Epithelial cell of proximal tubule (primary cell): ENCODE results near the gene RHNO1. TPM values are rescaled to one million over a fixed set of nuclear protein-coding genes. Genes with fewer than 3 reads are reported as not detected.

Experiments used
- DNase-seq: peaks from one replicate; pipeline ENCODE4 v3.0.0-alpha.2; 2011; ENCODE audit warnings: low read depth
- H3K4me3 ChIP-seq: 2 replicates; pipeline ENCODE4 v1.5.1; 2011; ENCODE audit warnings: low read depth, mild to moderate bottlenecking, low read length
- total RNA-seq: library from RNA; depleted of rRNA; stranded (reverse); fragments of >200 nt; gene quantifications from 2 replicates; pipeline ENCODE4 v1.2.3, GENCODE V29; 2015
- TF ChIP-seq, protein P1 (sequence below): conservative IDR thresholded peaks from 2 replicates; pipeline ENCODE4 v1.5.1; 2012; ENCODE audit warnings: low read depth, mild to moderate bottlenecking, low read length

The RHNO1 gene
- total RNA-seq, 1 donor from 2014 or later = 40.3 TPM

DNA sequence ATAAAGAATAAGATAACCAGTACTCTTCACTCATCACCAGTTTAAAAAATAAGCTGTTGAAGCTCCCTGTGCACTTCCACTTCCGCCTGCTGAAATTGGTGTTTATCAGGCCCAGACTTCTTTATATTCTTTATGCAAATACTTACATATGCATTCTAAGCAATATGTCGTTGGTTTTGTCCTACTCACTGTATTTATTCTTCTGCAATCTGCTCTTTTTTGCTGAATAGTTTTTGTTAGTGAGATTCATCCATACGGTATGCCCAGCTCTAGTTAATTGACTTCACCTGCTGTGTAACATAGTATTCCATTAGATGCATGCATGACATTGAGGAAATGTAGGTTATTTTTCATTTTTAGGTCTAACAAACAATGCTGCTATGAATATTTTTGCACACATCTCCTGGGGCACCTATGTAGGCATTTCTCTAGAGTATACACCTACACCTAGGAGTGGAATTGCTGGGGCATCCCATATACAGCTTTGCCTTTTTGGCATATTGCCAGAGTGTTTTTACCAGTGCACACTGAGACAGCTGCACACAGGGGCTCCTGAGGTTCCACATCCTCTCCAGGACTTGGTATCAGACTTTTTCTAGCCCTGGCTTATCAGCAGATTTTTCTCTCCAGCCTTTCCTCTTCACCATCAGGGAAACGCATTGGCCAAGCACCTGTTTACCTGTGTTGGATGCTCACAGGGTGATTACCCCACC, 41.2 kb upstream of the RHNO1 start:
- TF ChIP-seq, protein P1, sequence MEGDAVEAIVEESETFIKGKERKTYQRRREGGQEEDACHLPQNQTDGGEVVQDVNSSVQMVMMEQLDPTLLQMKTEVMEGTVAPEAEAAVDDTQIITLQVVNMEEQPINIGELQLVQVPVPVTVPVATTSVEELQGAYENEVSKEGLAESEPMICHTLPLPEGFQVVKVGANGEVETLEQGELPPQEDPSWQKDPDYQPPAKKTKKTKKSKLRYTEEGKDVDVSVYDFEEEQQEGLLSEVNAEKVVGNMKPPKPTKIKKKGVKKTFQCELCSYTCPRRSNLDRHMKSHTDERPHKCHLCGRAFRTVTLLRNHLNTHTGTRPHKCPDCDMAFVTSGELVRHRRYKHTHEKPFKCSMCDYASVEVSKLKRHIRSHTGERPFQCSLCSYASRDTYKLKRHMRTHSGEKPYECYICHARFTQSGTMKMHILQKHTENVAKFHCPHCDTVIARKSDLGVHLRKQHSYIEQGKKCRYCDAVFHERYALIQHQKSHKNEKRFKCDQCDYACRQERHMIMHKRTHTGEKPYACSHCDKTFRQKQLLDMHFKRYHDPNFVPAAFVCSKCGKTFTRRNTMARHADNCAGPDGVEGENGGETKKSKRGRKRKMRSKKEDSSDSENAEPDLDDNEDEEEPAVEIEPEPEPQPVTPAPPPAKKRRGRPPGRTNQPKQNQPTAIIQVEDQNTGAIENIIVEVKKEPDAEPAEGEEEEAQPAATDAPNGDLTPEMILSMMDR = no peak
- DNase-seq = no peak
- no peak overlapping the region for H3K4me3 ChIP-seq

DNA sequence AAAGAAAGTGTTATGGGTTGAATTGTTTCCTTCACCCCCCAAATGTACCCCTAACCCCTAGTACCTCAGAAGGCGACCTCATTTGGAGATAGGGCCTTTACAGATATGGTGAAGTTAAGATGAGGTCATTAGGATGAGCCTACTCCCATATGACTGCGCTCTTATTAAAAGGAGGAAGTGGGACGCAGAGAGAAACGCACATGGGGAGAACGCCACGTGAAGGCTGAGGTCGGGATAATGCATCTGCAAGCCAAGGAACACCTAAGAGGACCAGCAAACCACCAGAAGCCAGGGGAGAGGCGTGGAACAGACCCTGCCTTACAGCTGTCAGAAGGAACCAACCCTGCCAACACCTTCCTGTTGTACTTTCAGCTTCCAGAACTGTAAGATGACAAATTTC, 40.4 kb upstream of the RHNO1 start:
- no peak for DNase-seq
- TF ChIP-seq, protein P1 = no peak
- no peak overlapping the region for H3K4me3 ChIP-seq

DNA sequence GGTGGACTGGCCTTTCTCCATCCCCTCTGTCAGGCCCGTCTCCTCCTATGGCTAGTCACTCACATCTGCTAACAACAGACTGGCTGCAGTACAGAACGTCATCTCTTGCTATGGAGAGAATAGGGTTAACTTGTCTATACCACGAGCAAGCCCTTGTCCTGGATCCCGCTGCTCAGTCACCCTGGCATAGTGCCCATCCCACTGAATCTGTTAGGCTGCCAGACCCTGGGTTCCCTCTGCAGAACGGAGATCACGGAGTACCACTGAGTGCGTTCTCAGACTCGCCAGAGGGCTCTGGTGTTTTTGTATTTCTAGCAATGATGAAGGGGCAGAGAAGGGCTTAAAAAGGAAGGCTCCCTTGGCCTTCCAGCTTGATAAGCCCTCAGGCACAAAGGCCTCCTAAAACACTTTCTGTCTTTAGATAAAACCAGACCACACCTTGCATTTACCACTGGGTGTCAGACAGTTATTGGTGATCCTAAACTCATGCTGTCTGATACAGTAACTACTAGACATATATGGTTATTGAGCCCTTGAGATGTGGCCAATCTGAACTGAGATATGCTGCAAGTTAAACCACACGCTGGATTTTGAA, 35.9 kb upstream of the RHNO1 start:
- TF ChIP-seq, protein P1 = no peak

DNA sequence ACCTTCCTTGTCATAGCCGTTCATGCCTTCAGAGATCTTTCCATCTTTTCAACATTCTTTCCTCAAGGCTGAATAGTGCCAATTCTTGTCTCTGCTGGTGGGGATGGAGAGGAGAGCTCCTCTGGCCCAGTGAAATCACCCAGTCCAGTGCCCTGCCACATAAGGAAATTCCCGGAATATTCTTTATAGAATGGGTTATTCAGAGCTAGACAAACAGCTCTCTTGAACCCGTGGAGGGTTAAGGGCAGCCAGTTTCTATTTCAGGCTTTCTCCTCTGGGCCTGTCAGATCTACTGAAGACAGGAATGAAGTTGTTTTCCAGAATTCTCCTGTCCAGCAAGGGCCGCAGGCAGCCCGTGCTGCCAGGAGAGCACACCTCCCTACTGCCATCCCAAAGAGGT, 34.1 kb upstream of the RHNO1 start:
- DNase-seq = no peak
- TF ChIP-seq, protein P1 = no peak

More for the DNA sequence above, 35.9 kb upstream of the RHNO1 start:
- no peak for DNase-seq
- H3K4me3 ChIP-seq = no peak overlapping the region

DNA sequence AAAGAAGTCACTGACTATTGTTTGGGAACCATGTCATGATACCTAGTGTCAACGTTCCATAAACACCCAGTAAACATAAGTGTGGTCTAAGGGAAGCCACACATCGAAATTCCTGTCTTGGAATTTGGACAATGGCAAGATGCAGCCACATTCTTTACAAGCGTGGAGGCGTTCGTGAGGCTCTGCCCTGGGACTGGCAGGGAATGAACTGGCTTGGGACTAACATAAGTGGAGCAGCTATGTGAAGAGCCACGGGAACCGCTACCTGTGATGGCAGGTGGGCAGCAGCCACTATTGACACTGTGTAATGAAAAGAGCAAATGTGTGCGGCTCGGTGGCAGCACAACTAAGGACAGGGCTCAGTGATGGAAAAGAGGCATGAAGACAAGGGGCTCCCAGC, 32.2 kb upstream of the RHNO1 start:
- no peak overlapping the region for H3K4me3 ChIP-seq
- TF ChIP-seq, protein P1 = no peak
- DNase-seq = no peak

More for the DNA sequence above, 34.1 kb upstream of the RHNO1 start:
- H3K4me3 ChIP-seq = no peak overlapping the region

DNA sequence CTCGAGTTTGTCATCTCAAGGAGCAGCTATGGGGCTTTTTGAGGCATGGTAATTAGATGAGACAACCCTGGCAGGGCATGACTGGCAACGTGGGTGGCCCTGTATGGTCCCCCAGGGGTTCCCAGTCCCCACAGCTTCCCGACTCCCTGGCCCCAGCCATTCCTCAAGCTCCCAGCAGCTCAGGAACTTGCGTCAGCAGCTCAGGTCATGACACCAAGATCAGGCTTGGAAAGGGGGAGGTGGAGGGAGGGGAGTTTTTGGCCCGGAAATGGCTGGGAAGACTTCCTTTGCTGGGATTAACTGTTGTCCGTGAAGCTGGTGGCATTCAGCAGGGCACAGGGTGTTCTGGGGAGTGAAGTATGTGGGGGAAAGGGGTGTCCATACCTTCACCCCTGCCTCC, 31.7 kb upstream of the RHNO1 start:
- H3K4me3 ChIP-seq = no peak overlapping the region
- no peak for DNase-seq
- TF ChIP-seq, protein P1 = no peak

DNA sequence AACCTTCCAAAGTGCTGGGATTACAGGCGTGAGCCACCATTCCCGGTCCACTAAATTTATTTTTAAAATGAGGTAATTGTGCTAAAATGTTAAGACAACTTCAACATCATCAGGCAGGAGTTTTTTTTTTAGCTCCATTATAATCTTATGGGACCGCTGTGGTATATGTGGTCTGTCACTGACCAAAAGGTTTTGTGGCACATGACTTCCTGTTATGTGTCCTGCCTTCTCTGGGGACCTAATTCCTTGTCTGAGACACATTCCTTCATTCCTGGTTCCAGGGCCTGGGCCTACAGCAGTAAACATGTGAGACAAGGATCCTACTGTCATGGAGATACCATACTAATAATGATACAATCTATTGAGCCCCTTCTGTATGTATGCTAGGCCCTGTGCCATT, 25.1 kb upstream of the RHNO1 start:
- no peak overlapping the region for H3K4me3 ChIP-seq
- DNase-seq = no peak
- TF ChIP-seq, protein P1 = no peak
